Fibroblast of the aortic adventitia (primary cell): ENCODE measurements around the gene ATXN10. TPM values are rescaled to one million over a fixed set of nuclear protein-coding genes. Genes with fewer than 3 reads are reported as not detected.

Experiments
- DNase-seq: peaks from one replicate; pipeline ENCODE4 v3.0.0-alpha.2; 2010; ENCODE audit warnings: low read depth
- H3K4me3 ChIP-seq: 2 replicates; pipeline ENCODE4 v1.5.1; 2011; ENCODE audit warnings: low read depth, mild to moderate bottlenecking, control low read depth, low read length, moderate library complexity
- total RNA-seq: library from RNA; depleted of rRNA; stranded (reverse); fragments of >200 nt; gene quantifications from 2 replicates; pipeline ENCODE4 v1.2.3, GENCODE V29; 2012; ENCODE audit warnings: low replicate concordance
- TF ChIP-seq, protein P1 (sequence below): IDR thresholded peaks from 2 replicates; pipeline ENCODE4 v1.5.1; 2011; ENCODE audit warnings: mild to moderate bottlenecking, low read length, control low read depth, inconsistent platforms; ENCODE audit not compliant: insufficient read depth

ATXN10 gene
- total RNA-seq, 1 donor: 130 TPM

DNA sequence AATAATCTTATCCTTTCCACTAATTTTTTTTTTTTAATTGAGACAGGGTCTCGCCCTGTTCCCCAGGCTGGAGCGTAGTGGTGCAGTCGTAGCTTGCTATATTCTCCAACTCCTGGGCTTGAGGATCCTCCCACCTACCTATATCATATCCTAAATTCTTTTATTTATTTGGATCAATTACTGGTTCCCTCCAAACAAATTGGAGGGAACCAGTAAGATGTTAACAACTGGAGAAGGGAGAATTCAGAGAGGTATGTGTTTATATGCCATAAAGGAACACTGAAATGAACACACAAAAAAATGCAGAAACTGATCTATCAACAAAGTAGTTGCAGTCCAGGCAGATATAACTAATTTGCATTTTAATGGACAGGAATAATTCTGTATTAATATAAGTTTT, 63.6 kb downstream of the ATXN10 start:
- TF ChIP-seq, protein P1, sequence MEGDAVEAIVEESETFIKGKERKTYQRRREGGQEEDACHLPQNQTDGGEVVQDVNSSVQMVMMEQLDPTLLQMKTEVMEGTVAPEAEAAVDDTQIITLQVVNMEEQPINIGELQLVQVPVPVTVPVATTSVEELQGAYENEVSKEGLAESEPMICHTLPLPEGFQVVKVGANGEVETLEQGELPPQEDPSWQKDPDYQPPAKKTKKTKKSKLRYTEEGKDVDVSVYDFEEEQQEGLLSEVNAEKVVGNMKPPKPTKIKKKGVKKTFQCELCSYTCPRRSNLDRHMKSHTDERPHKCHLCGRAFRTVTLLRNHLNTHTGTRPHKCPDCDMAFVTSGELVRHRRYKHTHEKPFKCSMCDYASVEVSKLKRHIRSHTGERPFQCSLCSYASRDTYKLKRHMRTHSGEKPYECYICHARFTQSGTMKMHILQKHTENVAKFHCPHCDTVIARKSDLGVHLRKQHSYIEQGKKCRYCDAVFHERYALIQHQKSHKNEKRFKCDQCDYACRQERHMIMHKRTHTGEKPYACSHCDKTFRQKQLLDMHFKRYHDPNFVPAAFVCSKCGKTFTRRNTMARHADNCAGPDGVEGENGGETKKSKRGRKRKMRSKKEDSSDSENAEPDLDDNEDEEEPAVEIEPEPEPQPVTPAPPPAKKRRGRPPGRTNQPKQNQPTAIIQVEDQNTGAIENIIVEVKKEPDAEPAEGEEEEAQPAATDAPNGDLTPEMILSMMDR: no peak
- no peak overlapping the region for H3K4me3 ChIP-seq
- no peak for DNase-seq

DNA sequence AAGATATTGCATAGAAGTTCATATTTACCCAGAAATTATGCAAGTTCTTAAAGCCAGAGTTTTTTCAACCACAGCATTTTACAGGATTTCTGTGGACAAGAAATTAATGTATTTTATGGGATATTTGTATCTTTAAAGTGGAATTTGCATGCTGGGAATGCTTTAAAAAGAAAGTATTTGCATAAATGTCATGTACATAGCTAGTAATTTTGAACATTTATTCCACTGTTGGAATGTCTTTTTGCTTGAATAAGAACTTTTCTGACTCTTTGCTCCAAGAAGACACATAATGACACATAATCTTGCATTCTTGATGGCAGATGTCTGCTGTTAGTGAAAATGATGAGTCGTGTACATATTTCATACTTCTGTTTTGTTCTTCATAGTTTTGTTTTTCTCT, 66.6 kb downstream of the ATXN10 start:
- no peak for DNase-seq
- TF ChIP-seq, protein P1: no peak
- no peak overlapping the region for H3K4me3 ChIP-seq

DNA sequence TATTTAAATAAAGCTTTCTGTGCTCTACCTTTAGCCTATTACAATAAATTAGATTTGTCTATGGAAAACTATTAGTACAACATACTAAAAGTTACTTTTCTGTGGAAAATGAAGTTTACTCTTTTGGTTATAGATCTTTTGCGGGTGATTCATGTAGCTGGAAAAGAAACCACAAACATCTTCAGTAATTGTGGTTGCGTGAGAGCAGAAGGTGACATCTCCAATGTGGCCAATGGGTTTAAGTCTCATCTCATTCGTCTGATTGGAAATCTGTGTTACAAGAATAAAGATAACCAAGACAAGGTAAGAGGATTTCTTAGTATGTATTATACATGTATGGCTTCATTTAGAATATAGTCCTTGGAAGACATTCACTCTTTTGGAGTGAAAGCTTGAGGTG, 68.6 kb downstream of the ATXN10 start:
- DNase-seq: no peak

DNA sequence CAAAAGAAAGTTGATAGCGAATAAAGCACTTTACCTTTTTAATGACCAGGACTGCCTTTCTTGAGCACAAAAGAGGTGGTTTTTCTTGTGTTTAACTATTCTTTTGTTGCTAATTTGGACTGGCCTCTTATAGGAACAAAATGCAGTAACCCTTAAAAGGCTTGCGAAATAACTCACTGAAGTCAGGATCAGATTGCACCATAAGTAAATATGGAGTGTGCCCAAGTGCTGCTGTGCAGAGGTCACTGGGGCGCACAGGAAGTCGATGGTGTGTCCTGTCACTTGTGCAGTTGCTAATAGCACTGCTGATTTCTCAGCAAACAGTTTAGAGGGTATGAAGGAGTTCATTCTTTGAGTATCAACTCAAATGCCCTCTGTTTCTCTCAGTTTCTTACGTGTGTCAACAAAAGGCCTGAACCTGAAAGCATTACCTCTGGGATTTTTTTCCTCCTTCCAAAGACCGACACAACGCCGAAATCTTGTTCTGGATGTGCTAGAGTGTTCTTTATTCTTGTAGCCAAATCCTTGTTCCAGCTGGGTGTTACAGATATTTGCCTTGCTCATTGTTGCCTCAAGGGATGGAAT, 71.3 kb downstream of the ATXN10 start:
- no peak overlapping the region for H3K4me3 ChIP-seq
- DNase-seq: peak; percentile 68
- TF ChIP-seq, protein P1: no peak

More for the DNA sequence above, 68.6 kb downstream of the ATXN10 start:
- TF ChIP-seq, protein P1: no peak
- no peak overlapping the region for H3K4me3 ChIP-seq

DNA sequence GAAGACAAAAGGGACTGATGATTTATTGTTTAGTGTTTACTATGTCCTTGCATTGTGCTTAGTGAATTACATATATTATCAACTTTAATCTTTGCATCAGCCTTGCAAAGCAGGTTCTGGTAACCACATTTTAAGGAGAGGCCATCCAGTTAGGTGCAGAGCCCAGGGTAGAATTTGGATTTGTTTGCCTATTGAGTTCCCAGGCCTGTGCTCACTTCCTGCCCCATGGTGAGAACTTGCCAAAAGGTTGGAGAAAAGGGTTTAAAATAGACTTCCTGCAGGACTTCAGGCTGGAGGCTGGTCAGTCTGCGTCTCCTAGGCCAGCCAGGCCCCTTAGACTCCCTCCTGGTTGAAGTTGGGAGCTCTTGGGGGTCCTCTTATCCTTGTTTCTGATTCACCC, 72.1 kb downstream of the ATXN10 start:
- peak; percentile 45 for DNase-seq
- H3K4me3 ChIP-seq: no peak overlapping the region
- TF ChIP-seq, protein P1: no peak

DNA sequence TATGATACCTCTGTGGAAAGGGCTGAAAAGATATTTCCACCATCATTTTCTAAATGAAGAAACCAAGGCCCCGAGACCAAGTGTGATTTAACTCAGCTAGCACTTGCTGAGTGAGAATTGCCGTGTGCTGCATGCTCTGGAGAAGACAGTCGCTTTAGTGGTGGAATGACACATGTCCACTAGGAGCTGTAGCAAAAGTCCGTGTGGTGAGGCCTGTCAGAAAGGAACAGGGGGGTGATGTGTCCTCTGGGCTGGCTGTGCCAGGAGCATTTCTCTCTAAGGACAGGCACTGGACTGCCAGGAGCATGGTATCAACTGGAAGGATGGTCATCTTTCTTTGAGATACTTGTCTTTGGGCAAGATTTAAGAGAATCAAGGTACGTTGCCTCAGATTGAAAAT, 72.8 kb downstream of the ATXN10 start:
- DNase-seq: no peak
- TF ChIP-seq, protein P1: no peak
- H3K4me3 ChIP-seq: no peak overlapping the region

DNA sequence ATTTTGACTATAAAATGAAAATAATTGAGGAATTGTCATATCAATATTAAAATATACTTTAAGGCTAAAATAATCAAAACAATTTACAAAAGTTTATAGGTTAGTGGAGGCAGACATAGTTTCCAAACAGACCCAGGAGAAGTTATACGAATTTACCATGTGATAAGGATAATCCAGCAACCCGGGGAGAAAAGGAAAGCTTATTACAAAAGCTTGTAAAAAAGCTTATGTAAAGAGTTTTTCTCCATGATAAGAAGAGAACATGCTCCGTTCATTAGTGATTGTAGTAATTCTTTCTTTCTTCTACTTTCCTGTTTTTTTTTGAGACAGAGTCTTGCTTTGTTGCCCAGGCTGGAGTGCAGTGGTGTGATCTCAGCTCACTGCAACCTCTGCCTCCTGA, 79.0 kb downstream of the ATXN10 start:
- TF ChIP-seq, protein P1: no peak
- DNase-seq: no peak
- no peak overlapping the region for H3K4me3 ChIP-seq
